Renal pelvis (tissue), 4 donors: Measurements from ENCODE around the gene CASS4. TPM values are rescaled to one million over a fixed set of nuclear protein-coding genes. Genes with fewer than 3 reads are reported as not detected.

Source experiments
- DNase-seq: peaks from one replicate; pipeline ENCODE4 v3.0.0-alpha.2; 2013
- polyA plus RNA-seq, 3 donors: library from polyadenylated mRNA; unstranded; fragments of 120-200 nt; gene quantifications; one replicate each; pipeline ENCODE4 v1.2.1, GENCODE V29; 2013; ENCODE audit not compliant: insufficient read length in 3 of 3

The CASS4 gene
- polyA plus RNA-seq, 3 donors: 2.3 to 2.6 (median 2.5) TPM

DNA sequence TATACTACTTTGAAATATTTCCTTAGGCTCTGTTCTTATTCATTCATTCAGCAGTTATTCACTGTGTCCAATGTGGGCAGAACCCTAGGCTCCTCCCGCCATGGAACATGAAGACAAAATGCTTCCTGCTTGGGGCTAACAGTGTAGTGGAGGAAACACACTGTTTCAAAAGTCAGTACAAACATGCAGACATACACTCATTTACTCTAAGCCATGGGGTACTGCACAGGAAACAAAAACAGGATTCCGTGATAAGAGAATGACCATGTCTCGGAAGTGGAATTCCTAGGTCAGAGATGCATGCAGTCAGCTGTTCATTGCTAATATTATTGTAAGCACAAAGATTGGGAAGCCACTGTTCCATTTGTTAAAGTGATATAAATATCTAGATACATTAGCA is 94.0 kb downstream of the CASS4 start:
- DNase-seq: no peak

Other genes with a start within 250 kb of the CASS4 start
- gene MC3R, start 163.5 kb upstream of the CASS4 start, polyA plus RNA-seq: not detected
- gene FAM210B, start 53.3 kb upstream of the CASS4 start, polyA plus RNA-seq: 10 to 100 TPM; 34.9 to 38.6 (median 36.5) TPM
- 10 to 100 TPM; 16.2 to 17.3 (median 16.9) TPM for gene AURKA, start 20.0 kb upstream of the CASS4 start, polyA plus RNA-seq
- gene CSTF1, start 19.6 kb upstream of the CASS4 start, polyA plus RNA-seq: 10 to 100 TPM; 42.1 to 44.2 (median 43.1) TPM
- gene RTF2, start 56.4 kb downstream of the CASS4 start, polyA plus RNA-seq: 100 to 1,000 TPM; 112 to 130 (median 120) TPM
- gene FAM209A, start 112.5 kb downstream of the CASS4 start, polyA plus RNA-seq: under 1 TPM in 2 of 3 donors, not detected in 1; 0.26 to 0.62 TPM
- under 1 TPM in 2 of 3 donors, not detected in 1; 0.33 to 0.48 TPM for gene FAM209B, start 121.0 kb downstream of the CASS4 start, polyA plus RNA-seq
- gene TFAP2C, start 217.0 kb downstream of the CASS4 start, polyA plus RNA-seq: under 1 TPM; 0.81 to 0.88 (median 0.87) TPM